CD4-positive, alpha-beta T cell treated with Interleukin-4 for 1 hour (primary cell): Measurements from ENCODE around the gene LYPD3.
"Not testable (repeated sequence)": the region's sequence is repeated elsewhere in the genome, so short reads cannot be mapped to it uniquely, and the experiment has no call there.

Experiments
- DNase-seq, 2 donors: peaks; one replicate each; pipeline ENCODE4 v3.0.0-alpha.2; 2020 to 2022

Gene LYPD3

GRCh38 chr19:43465468-43466120 lies at the start of gene LYPD3:
Gene LYPD3 (minus strand): TSS chr19:43465608. CDS start chr19:43465571, 37 bp downstream.
- peak in 1 of 2 donors; percentile 60 for DNase-seq

- not testable (repeated sequence) for DNase-seq
These were observed 47.0 kb upstream of the LYPD3 start for GRCh38 chr19:43512399-43512798.

- no peak for DNase-seq
These were observed 45.9 kb upstream of the LYPD3 start for GRCh38 chr19:43511324-43511723.

- DNase-seq, result no peak
These were observed 45.3 kb upstream of the LYPD3 start for GRCh38 chr19:43510713-43511112.

GRCh38 chr19:43507880-43508279 lies 42.5 kb upstream of the LYPD3 start:
- no peak for DNase-seq

- DNase-seq, result no peak
These were observed 41.2 kb upstream of the LYPD3 start for GRCh38 chr19:43506629-43507028.

- DNase-seq, result peak in 1 of 2 donors; percentile 17
These were observed 40.5 kb upstream of the LYPD3 start for GRCh38 chr19:43505941-43506340.

- no peak for DNase-seq
These were observed 39.7 kb upstream of the LYPD3 start for GRCh38 chr19:43505186-43505456.

- DNase-seq, result peak; percentile 54 to 61
These were observed 39.2 kb upstream of the LYPD3 start, which contains the start of gene PHLDB3 for GRCh38 chr19:43504426-43505185. Gene PHLDB3 (minus strand): TSS chr19:43504746. CDS start chr19:43504118, 628 bp downstream.

GRCh38 chr19:43503501-43504425 lies 38.4 kb upstream of the LYPD3 start:
- DNase-seq, result peak; percentile 97 to 98

- DNase-seq, result no peak
These were observed 37.1 kb upstream of the LYPD3 start for GRCh38 chr19:43502419-43502976.

- DNase-seq, result no peak
These were observed 36.4 kb upstream of the LYPD3 start for GRCh38 chr19:43501661-43502418.

- DNase-seq, result no peak
These were observed 33.6 kb upstream of the LYPD3 start for GRCh38 chr19:43499042-43499441.

- DNase-seq, result no peak
These were observed 32.9 kb upstream of the LYPD3 start for GRCh38 chr19:43498233-43498842.

- DNase-seq, result no peak
These were observed 31.6 kb upstream of the LYPD3 start for GRCh38 chr19:43496960-43497359.

GRCh38 chr19:43495082-43495481 lies 29.7 kb upstream of the LYPD3 start:
- no peak for DNase-seq

- DNase-seq, result no peak
These were observed 25.4 kb upstream of the LYPD3 start for GRCh38 chr19:43490759-43491158.

GRCh38 chr19:43489979-43490599 lies 24.7 kb upstream of the LYPD3 start:
- no peak for DNase-seq

- DNase-seq, result no peak
These were observed 23.9 kb upstream of the LYPD3 start for GRCh38 chr19:43489310-43489709.

- no peak for DNase-seq
These were observed 22.8 kb upstream of the LYPD3 start for GRCh38 chr19:43488179-43488578.

GRCh38 chr19:43486412-43486811 lies 21.0 kb upstream of the LYPD3 start:
- no peak for DNase-seq
